ENCODE measurements around the gene USP54. TPM values are rescaled to one million over a fixed set of nuclear protein-coding genes. Genes with fewer than 3 reads are reported as not detected.

Gene USP54
- total RNA-seq, 1 experiment from 2014 or later = 45.8 TPM

GRCh38 chr10:73469579-73469978, 121.6 kb downstream of the USP54 start:
- Mint-ChIP-seq H3K27ac (ENCODE audit: unreplicated experiment) (no peak overlapping the region), H3K4me3 (ENCODE audit: unreplicated experiment) (no peak overlapping the region), H3K4me1 (ENCODE audit: low read depth, unreplicated experiment) (no peaks in the 10 kb centered on the region), H3K36me3 (ENCODE audit: insufficient read depth, unreplicated experiment) (peaks cover 38% of the 10 kb centered on the region), H3K27me3 (ENCODE audit: insufficient read depth, unreplicated experiment) (no peaks in the 10 kb centered on the region), H3K9me3 (ENCODE audit: unreplicated experiment) (no peaks in the 10 kb centered on the region)
- no peak for TF ChIP-seq CTCF (IDR thresholded peaks at IDR 0.05; ENCODE audit: insufficient read depth in 1 of 2, low read depth in 1 of 2, low read length in 1 of 2, severe bottlenecking in 1 of 2, unreplicated experiment in 1 of 2)
- Histone ChIP-seq H3K9me3 (no peaks in the 10 kb centered on the region), H3K4me1 (no peaks in the 10 kb centered on the region), H3K36me3 (ENCODE audit: control insufficient read depth, insufficient read depth, low read length) (no peaks in the 10 kb centered on the region), H3K4me3 (ENCODE audit: low read depth, low read length) (no peak overlapping the region), H3K27me3 (replicated peaks; ENCODE audit: control insufficient read depth, insufficient read depth, low read length) (no peaks in the 10 kb centered on the region)
- POLR2A ChIA-PET = no interaction called here
- DNase-seq = no peak
- intact Hi-C loops (cut with micrococcal nuclease; ENCODE audit: unreplicated experiment) = no loop called here
- CTCF ChIA-PET = no interaction called here
- BruUV-seq (replicated peaks) = no TSS peak

DNA sequence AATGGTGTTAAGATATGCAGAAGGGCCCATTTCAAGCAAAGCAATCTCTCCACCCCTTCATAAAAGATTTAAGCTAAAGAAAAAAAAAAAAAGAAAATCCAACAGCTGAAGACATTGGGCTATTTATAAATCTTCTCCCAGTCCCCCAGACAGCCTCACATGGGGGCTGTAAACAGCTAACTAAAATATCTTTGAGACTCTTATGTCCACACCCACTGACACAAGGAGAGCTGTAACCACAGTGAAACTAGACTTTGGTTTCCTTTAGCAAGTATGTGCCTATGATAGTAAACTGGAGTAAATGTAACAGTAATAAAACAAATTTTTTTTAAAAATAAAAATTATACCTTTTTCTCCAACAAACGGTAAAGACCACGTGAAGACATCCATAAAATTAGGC, 123.9 kb downstream of the USP54 start:
- Mint-ChIP-seq H3K4me3 (ENCODE audit: unreplicated experiment) (no peak overlapping the region), H3K27ac (ENCODE audit: unreplicated experiment) (no peak overlapping the region), H3K27me3 (ENCODE audit: insufficient read depth, unreplicated experiment) (no peaks in the 10 kb centered on the region), H3K9me3 (ENCODE audit: unreplicated experiment) (no peaks in the 10 kb centered on the region), H3K36me3 (ENCODE audit: insufficient read depth, unreplicated experiment) (peaks cover 24% of the 10 kb centered on the region), H3K4me1 (ENCODE audit: low read depth, unreplicated experiment) (no peaks in the 10 kb centered on the region)
- H3K4me3 ChIP-seq (ENCODE audit: low read depth, low read length) = no peak overlapping the region
- no peaks in the 10 kb centered on the region for H3K36me3 ChIP-seq (ENCODE audit: control insufficient read depth, insufficient read depth, low read length)
- BruUV-seq (replicated peaks) = no TSS peak
- H3K27me3 ChIP-seq (replicated peaks; ENCODE audit: control insufficient read depth, insufficient read depth, low read length) = no peaks in the 10 kb centered on the region
- ChIA-PET POLR2A (interaction anchor here (0.6 kb wide), 1 partner anchor 59 kb away, joined by 3 read pairs; no protein-coding TSS in a partner anchor), CTCF (no interaction called here)
- no peaks in the 10 kb centered on the region for H3K9me3 ChIP-seq
- TF ChIP-seq CTCF (IDR thresholded peaks at IDR 0.05; ENCODE audit: insufficient read depth in 1 of 2, low read depth in 1 of 2, low read length in 1 of 2, severe bottlenecking in 1 of 2, unreplicated experiment in 1 of 2) = no peak
- intact Hi-C loops (cut with micrococcal nuclease; ENCODE audit: unreplicated experiment) = no loop called here
- no peaks in the 10 kb centered on the region for H3K4me1 ChIP-seq
- no peak for DNase-seq

DNA sequence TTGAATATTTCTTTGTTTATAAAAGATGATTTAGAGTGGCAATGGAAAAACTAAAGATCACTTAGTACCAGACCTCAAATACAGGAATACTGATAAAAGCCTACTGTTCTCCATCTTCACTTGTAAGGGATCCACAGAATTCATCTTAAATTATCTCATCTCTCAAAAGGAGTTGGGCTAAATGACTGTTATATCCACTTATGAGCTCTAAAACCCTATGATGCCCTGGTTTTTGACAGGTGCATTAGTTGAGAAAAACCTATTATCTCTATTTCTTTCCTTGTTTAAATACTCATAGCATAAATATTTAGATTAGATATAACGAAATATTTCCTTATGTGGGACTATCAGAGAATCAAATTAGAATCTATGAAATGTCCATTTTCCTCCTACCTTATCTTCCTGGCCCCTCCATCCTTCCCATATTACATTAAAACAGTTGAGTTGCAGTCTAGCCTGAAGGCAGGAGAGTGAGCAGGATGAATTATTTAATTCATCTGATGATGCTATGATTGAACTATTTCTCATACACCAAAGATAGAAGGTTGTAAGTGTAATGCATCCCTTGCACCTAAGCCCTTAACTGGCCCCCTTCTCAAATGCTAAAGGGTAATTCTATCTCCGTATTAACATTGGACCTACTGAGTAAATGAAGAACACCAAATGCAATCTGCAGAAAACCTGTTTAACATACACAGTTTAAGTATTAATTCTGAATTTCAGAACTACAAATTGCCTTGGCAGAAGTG, 125.0 kb downstream of the USP54 start:
- POLR2A ChIA-PET = no interaction called here
- BruUV-seq (replicated peaks) = no TSS peak
- Mint-ChIP-seq H3K27ac (ENCODE audit: unreplicated experiment) (no peak overlapping the region), H3K27me3 (ENCODE audit: insufficient read depth, unreplicated experiment) (no peaks in the 10 kb centered on the region), H3K4me1 (ENCODE audit: low read depth, unreplicated experiment) (no peaks in the 10 kb centered on the region), H3K9me3 (ENCODE audit: unreplicated experiment) (no peaks in the 10 kb centered on the region), H3K36me3 (ENCODE audit: insufficient read depth, unreplicated experiment) (peaks cover 24% of the 10 kb centered on the region), H3K4me3 (ENCODE audit: unreplicated experiment) (no peak overlapping the region)
- Histone ChIP-seq H3K9me3 (no peaks in the 10 kb centered on the region), H3K4me1 (no peaks in the 10 kb centered on the region), H3K27me3 (replicated peaks; ENCODE audit: control insufficient read depth, insufficient read depth, low read length) (no peaks in the 10 kb centered on the region), H3K36me3 (ENCODE audit: control insufficient read depth, insufficient read depth, low read length) (no peaks in the 10 kb centered on the region), H3K4me3 (ENCODE audit: low read depth, low read length) (no peak overlapping the region)
- DNase-seq = no peak
- intact Hi-C loops (cut with micrococcal nuclease; ENCODE audit: unreplicated experiment) = no loop called here
- no peak for TF ChIP-seq CTCF (IDR thresholded peaks at IDR 0.05; ENCODE audit: insufficient read depth in 1 of 2, low read depth in 1 of 2, low read length in 1 of 2, severe bottlenecking in 1 of 2, unreplicated experiment in 1 of 2)
- CTCF ChIA-PET = no interaction called here

Measured in Caco-2 (cell line).